IMR-90 (cell line): ENCODE results near the gene NEK11. TPM values are rescaled to one million over a fixed set of nuclear protein-coding genes. Genes with fewer than 3 reads are reported as not detected.

Experiments
- ATAC-seq: fragments of 200-7000 bp; cut with Tn5 transposase; 2 replicates; pipeline ENCODE4 v1.9.1; 2020; ENCODE audit warnings: low read depth, mild to moderate bottlenecking, moderate library complexity
- BruUV-seq: library from RNA; stranded (reverse); fragments of 400-500 nt; replicated peaks from 2 replicates; lab custom pipeline; 2021; lab: Mats Ljungman, UMichigan
- CTCF ChIA-PET: fragments of 300-600 bp; formaldehyde crosslinking; extraction: SDS; loops from one replicate; lab custom pipeline; 2021; ENCODE audit warnings: antibody characterized with exemption; lab: Yijun Ruan, JAX
- POLR2A ChIA-PET: fragments of 300-600 bp; sonication (Branson Sonifier 250); formaldehyde crosslinking; loops from one replicate; lab custom pipeline; 2022; ENCODE audit warnings: antibody characterized with exemption; ENCODE audit not compliant: unreplicated experiment; lab: Charles Lee
- DNase-seq: peaks from one replicate; pipeline ENCODE4 v3.0.0; 2013
- H2AFZ ChIP-seq: replicated peaks from 2 replicates; pipeline ENCODE3; 2013; ENCODE audit warnings: low read length, mild to moderate bottlenecking; ENCODE audit not compliant: poor library complexity
- H2AK5ac ChIP-seq: 2 replicates; pipeline ENCODE4 v1.6.1; 2013; ENCODE audit warnings: low read depth, low read length, inconsistent platforms
- H2AK9ac ChIP-seq: replicated peaks from 2 replicates; pipeline ENCODE3; 2013; ENCODE audit warnings: mild to moderate bottlenecking, low read depth, low read length, moderate library complexity; ENCODE audit not compliant: poor library complexity
- H2BK120ac ChIP-seq: 2 replicates; pipeline ENCODE4 v1.6.1; 2013; ENCODE audit warnings: low read depth, low read length, inconsistent platforms
- H2BK15ac ChIP-seq: 3 replicates; pipeline ENCODE4 v1.6.1; 2013; ENCODE audit warnings: low read depth, low read length, inconsistent platforms
- H2BK20ac ChIP-seq: 2 replicates; pipeline ENCODE4 v1.6.1; 2013; ENCODE audit warnings: low read depth, mild to moderate bottlenecking, inconsistent platforms, low read length, moderate library complexity
- H2BK5ac ChIP-seq: 2 replicates; pipeline ENCODE4 v1.6.1; 2013; ENCODE audit warnings: mild to moderate bottlenecking, low read depth, low read length, inconsistent platforms; ENCODE audit not compliant: poor library complexity, severe bottlenecking
- H3K14ac ChIP-seq: replicated peaks from 2 replicates; pipeline ENCODE4 v1.6.1; 2013; ENCODE audit warnings: low read depth, low read length, inconsistent platforms
- H3K18ac ChIP-seq: 2 replicates; pipeline ENCODE4 v1.6.1; 2013; ENCODE audit warnings: low read depth, low read length, control low read depth
- H3K23ac ChIP-seq: 2 replicates; pipeline ENCODE4 v1.6.1; 2013; ENCODE audit warnings: low read depth, low read length, inconsistent platforms
- H3K27ac ChIP-seq: 2 replicates; pipeline ENCODE4 v1.5.1; 2013; ENCODE audit warnings: mild to moderate bottlenecking, control low read depth, low read length; ENCODE audit not compliant: insufficient read depth
- H3K27me3 ChIP-seq: 2 replicates; pipeline ENCODE4 v1.6.1; 2013; ENCODE audit warnings: low read length; ENCODE audit not compliant: control insufficient read depth, insufficient read depth
- H3K36me3 ChIP-seq: 2 replicates; pipeline ENCODE4 v1.6.1; 2013; ENCODE audit warnings: low read length, mixed read lengths; ENCODE audit not compliant: control insufficient read depth, insufficient read depth
- H3K4ac ChIP-seq: 2 replicates; pipeline ENCODE4 v1.6.1; 2013; ENCODE audit warnings: low read depth, low read length, inconsistent platforms
- H3K4me1 ChIP-seq: 2 replicates; pipeline ENCODE4 v1.6.1; 2013; ENCODE audit warnings: low read length, mixed read lengths; ENCODE audit not compliant: control insufficient read depth, insufficient read depth
- H3K4me2 ChIP-seq: 2 replicates; pipeline ENCODE4 v1.6.1; 2013; ENCODE audit warnings: low read depth, mild to moderate bottlenecking, control low read depth, low read length, moderate library complexity
- H3K4me3 ChIP-seq: 2 replicates; pipeline ENCODE4 v1.5.1; 2013; ENCODE audit warnings: low read depth, mild to moderate bottlenecking, control low read depth, low read length, moderate library complexity; ENCODE audit not compliant: insufficient read depth
- H3K56ac ChIP-seq: 2 replicates; pipeline ENCODE4 v1.6.1; 2013; ENCODE audit warnings: low read length, inconsistent platforms; ENCODE audit not compliant: insufficient read depth; ENCODE audit errors: extremely low read depth
- H3K79me1 ChIP-seq, 2 experiments: 2 replicates each; pipeline ENCODE4 v1.6.1; 2013; ENCODE audit warnings: low read length in 2 of 2, inconsistent platforms in 1 of 2, low read depth in 1 of 2
- H3K9ac ChIP-seq: 2 replicates; pipeline ENCODE4 v1.6.1; 2013; ENCODE audit warnings: low read depth, low read length, control low read depth
- H3K9me1 ChIP-seq: 2 replicates; pipeline ENCODE4 v1.6.1; 2013; ENCODE audit warnings: low read length, inconsistent platforms; ENCODE audit not compliant: insufficient read depth
- H3K9me3 ChIP-seq: 2 replicates; pipeline ENCODE4 v1.6.1; 2013; ENCODE audit warnings: low read length; ENCODE audit not compliant: control insufficient read depth, insufficient read depth
- H4K20me1 ChIP-seq: 2 replicates; pipeline ENCODE4 v1.6.1; 2013; ENCODE audit warnings: low read length, inconsistent platforms; ENCODE audit not compliant: insufficient read depth
- H4K5ac ChIP-seq: 2 replicates; pipeline ENCODE4 v1.6.1; 2013; ENCODE audit warnings: mild to moderate bottlenecking, low read depth, low read length, control low read depth
- H4K8ac ChIP-seq, 2 experiments: 2 replicates each; pipeline ENCODE4 v1.6.1; 2013; ENCODE audit warnings: low read depth in 2 of 2, low read length in 2 of 2, control low read depth in 1 of 2, inconsistent platforms in 1 of 2
- H4K91ac ChIP-seq: 2 replicates; pipeline ENCODE4 v1.6.1; 2013; ENCODE audit warnings: low read depth, low read length, inconsistent platforms; ENCODE audit not compliant: insufficient read depth
- CEBPB ChIP-seq: IDR thresholded peaks from 2 replicates; pipeline ENCODE4 v1.6.1; 2012; ENCODE audit warnings: low read depth, low read length, improper control_type of control experiment
- WGBS, 2 experiments: methylation state at CpG; one replicate each; pipeline versions ENCODE4 v1.1.5 to v1.1.7; 2013; ENCODE audit warnings: missing lambda C conversion rate in 2 of 2; ENCODE audit not compliant: insufficient read length in 1 of 2; ENCODE audit errors: extremely low coverage in 2 of 2; 5-methylcytosine and 5-hydroxymethylcytosine counted together
- dilution Hi-C: fragments of 300-500 bp; cut with HindIII; formaldehyde crosslinking; loops from one replicate; pipeline ENCODE4 v1.14.3; 2018; ENCODE audit warnings: low sequenced_read_pairs; ENCODE audit not compliant: unreplicated experiment
- in situ Hi-C: fragments of 300-500 bp; cut with MboI; formaldehyde crosslinking; loops from 3 replicates; pipeline ENCODE4 v1.14.3; 2019; ENCODE audit warnings: low sequenced_read_pairs, inconsistent platforms, mixed read lengths
- intact Hi-C: fragments of 100-400 bp; cut with micrococcal nuclease; formaldehyde crosslinking; loops from 2 replicates; pipeline ENCODE4 v1.10.0; 2022
- polyA plus RNA-seq, 3 experiments: library from polyadenylated mRNA; depleted of rRNA; stranded (reverse); fragments of >200 nt; gene quantifications; 2 replicates each; pipeline ENCODE4 v1.2.3, GENCODE V29; 2012; ENCODE audit warnings: low replicate concordance in 1 of 3
- total RNA-seq: library from RNA; depleted of rRNA; stranded (reverse); fragments of >200 nt; gene quantifications from 2 replicates; pipeline ENCODE4 v1.2.3, GENCODE V29; 2012

Gene NEK11
- total and polyA plus RNA-seq, 2 of the 4 experiments (the other 2 are of a cell fraction): 1.1 to 1.6 TPM

- Histone ChIP-seq H2BK120ac (no peak overlapping the region), H3K56ac (no peak overlapping the region), H3K18ac (no peak overlapping the region), H3K4me2 (no peak overlapping the region), H3K27ac (no peak overlapping the region), H4K91ac (no peak overlapping the region), H2BK20ac (no peak overlapping the region), H3K9ac (no peak overlapping the region), H3K14ac (no peak overlapping the region), H2AK9ac (no peak overlapping the region), H4K20me1 (no peaks in the 10 kb centered on the region), H2BK15ac (no peak overlapping the region), H3K4ac (no peak overlapping the region), H3K9me1 (no peaks in the 10 kb centered on the region), H2AFZ (no peak overlapping the region), H4K5ac (no peak overlapping the region), H3K9me3 (no peaks in the 10 kb centered on the region), H4K8ac (no peak overlapping the region), H3K27me3 (no peaks in the 10 kb centered on the region), H3K79me1 (no peaks in the 10 kb centered on the region), H2BK5ac (no peak overlapping the region), H3K4me1 (no peaks in the 10 kb centered on the region), H3K23ac (no peak overlapping the region), H3K4me3 (no peak overlapping the region), H2AK5ac (no peak overlapping the region), H3K36me3 (no peaks in the 10 kb centered on the region)
- TF ChIP-seq CEBPB: no peak
- WGBS, 2 experiments: no CpG with 5 or more reads among the region's 1 CpG
- intact Hi-C loops: no loop called here
- DNase-seq (no peak), ATAC-seq (no peak)
- in situ Hi-C loops: no loop called here
- dilution Hi-C loops: no loop called here
- ChIA-PET CTCF (interaction anchor here (0.5 kb wide), 1 partner anchor 32 kb away, joined by 3 read pairs; no protein-coding TSS in a partner anchor), POLR2A (no interaction called here)
- no TSS peak for BruUV-seq
Observed at GRCh38 chr3:131174752-131175151, 148.1 kb downstream of the NEK11 start.
